Activated naive CD8-positive, alpha-beta T cell treated with anti-CD3 and anti-CD28 coated beads, Interleukin-2, amount 50 U/mL, for 16 hours (primary cell): ENCODE results near the gene EBF3.

Experiments used
- DNase-seq: peaks from one replicate; pipeline ENCODE4 v3.0.0-alpha.2; 2020; ENCODE audit warnings: low read depth, low spot score

Gene EBF3

DNA sequence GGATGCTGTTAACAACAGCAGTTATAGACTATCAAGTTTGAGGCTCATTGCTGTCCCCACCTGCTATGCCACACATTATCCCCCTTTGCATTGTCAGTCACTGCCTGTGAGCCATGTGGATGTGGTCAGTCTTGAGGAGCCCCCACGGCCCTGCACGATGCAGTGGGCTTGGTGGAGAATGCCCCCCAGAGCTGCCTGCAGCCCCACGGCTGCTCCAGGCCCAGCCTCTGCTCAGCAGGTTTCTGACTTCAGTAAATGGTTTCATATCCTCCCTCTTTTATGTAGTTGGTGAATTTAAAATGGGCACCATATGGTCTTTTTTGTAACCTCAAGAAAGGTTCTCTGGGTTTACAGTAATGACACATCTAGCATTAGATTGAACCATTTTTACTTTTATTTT is 164.1 kb downstream of the EBF3 start:
- no peak for DNase-seq

DNA sequence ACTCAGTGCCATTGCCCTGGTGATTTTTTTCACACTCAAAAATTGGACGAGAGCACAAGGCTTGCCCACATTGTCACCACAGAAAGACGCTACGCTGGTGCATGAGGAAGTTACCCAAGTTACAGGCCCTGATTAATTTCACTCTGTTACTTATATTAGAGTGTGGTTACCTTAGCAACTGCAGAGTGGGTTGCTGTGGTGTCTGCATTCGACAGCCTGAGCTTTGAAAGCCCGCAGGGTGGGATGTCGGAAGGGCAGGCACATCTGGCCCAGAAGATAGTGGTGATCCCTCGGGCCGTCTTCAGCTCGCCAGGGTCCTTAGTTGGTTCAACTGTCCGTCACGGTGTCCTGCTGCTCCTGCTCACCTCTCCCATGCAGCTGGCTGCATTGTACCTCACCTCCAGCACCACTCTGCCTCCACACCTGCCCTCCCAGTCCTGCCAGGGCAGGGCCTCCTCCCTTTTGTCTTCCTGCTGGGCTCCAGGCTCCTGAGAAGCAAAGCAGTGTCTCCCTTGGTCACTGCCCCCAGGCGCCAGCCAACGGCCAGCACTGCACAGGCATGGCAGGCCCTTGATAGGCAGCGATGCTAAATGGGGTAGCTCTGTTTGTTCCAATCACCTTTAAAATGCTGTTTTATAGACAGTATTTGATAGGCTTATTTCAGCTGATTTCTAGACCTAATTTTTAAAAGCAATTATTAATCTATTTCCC is 167.2 kb downstream of the EBF3 start:
- DNase-seq = no peak

DNA sequence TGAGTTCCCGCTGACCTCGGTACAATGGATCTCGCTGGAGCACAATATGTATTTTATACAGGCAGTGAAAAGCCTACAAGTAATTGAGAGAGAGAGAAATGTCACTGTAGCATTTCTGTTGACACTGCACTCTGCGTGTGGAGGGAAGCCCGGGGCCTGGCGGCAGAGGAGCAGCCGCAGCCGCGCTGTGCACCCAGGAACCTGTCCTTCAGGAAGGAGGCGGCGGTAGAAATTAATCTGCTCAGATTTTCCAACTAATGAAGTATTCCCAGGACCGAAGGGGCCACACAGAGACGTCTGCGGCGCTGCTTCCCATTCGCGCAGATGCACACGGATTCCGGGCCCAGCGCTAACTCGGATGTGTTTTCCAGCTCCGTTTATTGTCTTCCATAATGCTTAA is 170.1 kb downstream of the EBF3 start:
- DNase-seq = no peak

DNA sequence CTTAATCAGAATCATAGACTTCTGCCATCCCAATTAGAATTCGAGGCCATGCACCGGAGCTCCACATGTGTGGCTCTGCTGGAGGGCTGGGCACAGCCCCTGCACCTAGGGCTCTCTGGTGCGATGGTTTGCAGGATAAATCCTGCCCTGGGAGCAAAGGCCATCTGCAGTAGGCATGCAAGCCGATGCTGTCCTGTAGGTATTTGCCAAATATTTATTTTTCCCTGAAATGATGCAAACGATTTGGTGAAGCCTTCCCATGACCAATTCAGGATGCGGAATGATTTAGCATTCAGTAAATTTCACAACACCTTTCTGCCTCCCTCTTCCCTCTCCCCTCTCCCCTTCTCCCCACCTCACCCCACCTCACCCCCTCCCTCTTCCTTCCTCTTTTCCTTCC is 170.6 kb downstream of the EBF3 start:
- no peak for DNase-seq

DNA sequence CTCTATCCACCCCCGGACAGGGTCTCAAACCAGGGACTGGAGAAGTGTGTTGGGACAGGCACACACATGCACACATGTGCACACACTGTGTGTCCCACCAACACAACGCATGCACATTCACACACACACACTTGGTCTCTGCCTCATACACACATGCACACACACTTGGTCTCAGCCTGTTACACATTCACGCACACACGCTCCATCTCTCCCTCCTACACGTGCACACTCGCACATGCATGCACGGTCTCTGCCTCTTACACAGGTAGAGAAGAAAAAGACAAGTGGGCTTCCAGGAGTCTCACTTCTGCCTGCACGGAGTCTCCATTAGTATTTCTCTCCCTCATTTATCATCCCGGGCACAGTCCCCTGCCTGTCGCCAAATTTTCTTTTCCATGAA is 171.2 kb downstream of the EBF3 start:
- no peak for DNase-seq

DNA sequence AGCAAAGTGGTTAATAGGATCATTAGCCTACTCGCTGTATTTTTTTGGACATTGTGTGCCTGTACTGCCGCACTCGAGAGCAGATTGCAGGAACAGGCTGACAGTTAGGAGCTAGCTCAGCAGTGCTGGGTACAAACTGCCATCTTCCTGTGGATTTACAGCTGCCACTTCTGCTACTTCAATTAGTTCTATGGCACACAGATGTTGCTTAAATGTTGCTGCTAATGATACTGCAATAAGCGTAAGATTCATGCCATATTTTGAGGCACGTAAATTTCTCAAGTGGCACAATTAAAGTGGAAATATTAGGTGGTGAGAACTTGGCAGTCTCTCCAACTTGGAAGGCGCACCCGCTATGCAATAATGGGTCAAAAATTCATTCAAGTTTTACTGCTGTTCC is 171.9 kb downstream of the EBF3 start:
- no peak for DNase-seq

DNA sequence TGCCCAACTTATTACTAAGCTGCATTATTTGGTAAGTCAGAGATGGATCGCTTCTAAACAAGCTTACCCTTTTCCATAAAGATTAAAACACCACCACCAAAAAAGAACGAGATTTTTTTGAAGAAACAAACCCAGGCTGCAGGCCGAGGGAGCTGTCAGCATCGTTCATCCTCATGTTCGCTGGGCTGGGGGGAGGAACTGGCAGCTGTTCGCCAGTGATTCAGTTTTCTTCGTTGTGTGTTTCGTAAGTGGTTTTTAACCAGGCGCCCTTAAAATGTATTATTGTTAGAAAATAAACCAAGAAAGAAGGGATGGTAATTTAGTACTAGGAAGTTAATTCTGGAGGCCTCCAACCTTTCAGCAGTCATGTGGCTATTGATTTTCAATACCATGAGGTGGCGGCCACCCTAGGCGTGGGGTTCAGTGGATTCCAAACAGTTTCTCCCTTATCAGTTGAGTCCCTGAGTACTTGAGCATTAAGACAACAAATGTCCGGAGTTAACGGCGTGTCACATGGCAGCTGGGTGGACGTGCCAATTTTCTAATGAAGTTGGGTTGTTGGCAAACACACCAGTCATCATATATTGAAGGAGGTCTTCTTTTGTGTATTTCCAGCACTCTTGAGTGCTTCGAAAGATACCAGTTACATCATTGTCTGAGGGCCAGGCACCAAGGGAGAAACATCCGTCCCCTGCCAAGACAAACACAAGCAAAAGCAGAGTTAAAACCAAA is 173.2 kb downstream of the EBF3 start:
- DNase-seq = no peak

DNA sequence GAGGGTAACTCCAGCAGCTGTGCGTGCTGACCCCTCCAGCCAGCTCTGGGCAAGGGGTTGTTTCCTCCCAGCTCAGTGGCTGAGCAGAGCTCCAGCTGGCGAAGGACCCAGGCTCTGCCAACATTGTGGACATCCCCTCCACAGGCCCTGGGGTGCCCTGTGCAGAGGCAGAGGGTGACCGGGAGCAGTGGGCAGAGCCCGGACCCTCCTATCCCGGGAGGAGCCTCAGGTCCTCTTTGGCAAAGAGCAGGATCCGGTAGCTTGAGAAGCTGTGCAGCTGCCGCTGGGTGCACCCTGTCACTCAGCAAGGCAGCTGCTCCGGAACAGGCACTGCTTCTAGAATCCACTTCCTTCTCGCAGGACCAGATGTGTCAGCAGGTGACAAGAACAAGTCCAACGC is 175.9 kb downstream of the EBF3 start:
- no peak for DNase-seq

DNA sequence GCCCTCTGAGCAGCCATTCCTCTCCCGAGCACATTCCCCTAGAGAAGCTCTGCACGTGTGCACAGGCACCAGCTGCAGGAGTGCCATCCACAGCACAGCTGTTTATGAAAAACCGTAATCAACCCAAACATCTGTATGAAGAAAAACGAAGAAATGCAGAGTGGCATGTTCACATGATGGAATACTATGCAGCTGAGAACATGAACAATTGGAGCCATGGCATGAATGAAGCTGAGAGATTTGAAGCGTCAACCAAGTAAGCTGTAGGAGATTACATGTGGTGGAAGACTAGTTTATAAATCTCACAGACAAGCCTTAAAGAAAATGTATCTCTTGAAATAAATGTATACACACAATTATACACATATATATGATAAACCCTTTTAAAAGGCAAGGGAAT is 176.5 kb downstream of the EBF3 start:
- no peak for DNase-seq

DNA sequence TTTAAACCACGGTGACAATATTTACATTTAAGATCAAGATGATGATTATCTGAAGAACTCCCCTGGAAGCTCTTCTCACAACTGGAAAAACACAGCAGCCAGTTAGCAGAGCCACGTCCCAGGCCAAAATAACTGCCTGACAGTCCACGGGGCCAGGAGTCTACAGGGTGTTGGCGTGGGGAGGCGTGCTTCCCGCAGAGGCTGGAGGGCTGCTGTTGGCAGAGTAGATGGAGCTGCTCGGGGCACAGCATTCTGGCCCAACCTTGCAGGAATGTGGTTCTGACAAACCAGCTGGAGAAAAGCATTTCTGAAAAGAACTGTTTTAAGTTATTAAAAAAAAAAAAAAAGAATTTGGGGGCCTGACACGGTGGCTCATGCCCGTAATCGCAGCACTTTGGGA is 177.9 kb downstream of the EBF3 start:
- no peak for DNase-seq

DNA sequence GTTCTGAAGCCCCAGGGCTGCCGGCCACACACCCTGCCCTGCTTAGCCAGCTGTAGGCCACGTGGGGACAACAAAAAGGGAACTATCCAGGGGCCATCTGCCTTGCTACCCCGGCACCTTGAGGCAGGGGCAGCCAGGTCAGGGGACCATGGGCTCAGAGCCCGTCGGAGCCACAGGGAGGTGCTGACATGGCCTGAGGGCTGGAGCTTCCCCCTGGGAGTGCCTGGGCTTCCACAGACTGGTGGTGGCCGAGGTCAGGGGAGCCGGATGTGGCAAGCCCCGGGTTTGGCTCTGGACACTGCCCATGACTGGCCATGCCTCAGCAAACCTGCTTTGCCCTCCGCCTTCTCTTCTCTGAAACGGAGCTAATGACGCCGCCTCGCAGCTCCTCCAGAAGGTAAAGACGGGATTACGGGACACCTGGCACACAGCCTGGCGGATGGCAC is 178.5 kb downstream of the EBF3 start:
- DNase-seq = no peak
